ENCODE measurements around the gene FN1.
"Not testable (repeated sequence)": the region's sequence is repeated elsewhere in the genome, so short reads cannot be mapped to it uniquely, and the experiment has no call there.

FN1 gene

GRCh38 chr2:215366440-215367032 lies 69.3 kb downstream of the FN1 start:
- Mint-ChIP-seq H3K27ac (ENCODE audit: low read depth) (no peak overlapping the region), H3K4me1 (no peaks in the 10 kb centered on the region), H3K9me3 (no peaks in the 10 kb centered on the region), H3K27me3 (no peaks in the 10 kb centered on the region), H3K4me3 (no peak overlapping the region), H3K36me3 (ENCODE audit: insufficient read depth) (peaks cover 2% of the 10 kb centered on the region)
- ATAC-seq (replicated peaks; ENCODE audit: extremely low read depth, poor library complexity, severe bottlenecking) (no peak), DNase-seq (ENCODE audit: low spot score in 2 of 2) (no peak)

GRCh38 chr2:215365184-215365658 lies 70.6 kb downstream of the FN1 start:
- Mint-ChIP-seq H3K27me3 (no peaks in the 10 kb centered on the region), H3K36me3 (ENCODE audit: insufficient read depth) (peaks cover 2% of the 10 kb centered on the region), H3K27ac (ENCODE audit: low read depth) (no peak overlapping the region), H3K4me3 (no peak overlapping the region), H3K9me3 (no peaks in the 10 kb centered on the region), H3K4me1 (no peaks in the 10 kb centered on the region)
- no peak for DNase-seq (ENCODE audit: low spot score in 2 of 2)
- no peak for ATAC-seq (replicated peaks; ENCODE audit: extremely low read depth, poor library complexity, severe bottlenecking)

- Mint-ChIP-seq H3K27ac (ENCODE audit: low read depth) (no peak overlapping the region), H3K4me3 (no peak overlapping the region), H3K4me1 (no peaks in the 10 kb centered on the region), H3K9me3 (no peaks in the 10 kb centered on the region), H3K27me3 (no peaks in the 10 kb centered on the region), H3K36me3 (ENCODE audit: insufficient read depth) (peaks cover 2% of the 10 kb centered on the region)
- ATAC-seq (replicated peaks; ENCODE audit: extremely low read depth, poor library complexity, severe bottlenecking) (no peak), DNase-seq (ENCODE audit: low spot score in 2 of 2) (no peak)
Observed at GRCh38 chr2:215364157-215365155, 71.4 kb downstream of the FN1 start.

- Mint-ChIP-seq H3K9me3 (no peaks in the 10 kb centered on the region), H3K4me3 (no peak overlapping the region), H3K27me3 (no peaks in the 10 kb centered on the region), H3K27ac (ENCODE audit: low read depth) (no peak overlapping the region), H3K4me1 (no peaks in the 10 kb centered on the region), H3K36me3 (ENCODE audit: insufficient read depth) (peaks cover 2% of the 10 kb centered on the region)
- ATAC-seq (replicated peaks; ENCODE audit: extremely low read depth, poor library complexity, severe bottlenecking) (no peak), DNase-seq (ENCODE audit: low spot score in 2 of 2) (no peak)
Observed at GRCh38 chr2:215363461-215364156, 72.3 kb downstream of the FN1 start.

- Mint-ChIP-seq H3K36me3 (ENCODE audit: insufficient read depth) (peaks cover 2% of the 10 kb centered on the region), H3K4me3 (no peak overlapping the region), H3K4me1 (no peaks in the 10 kb centered on the region), H3K9me3 (no peaks in the 10 kb centered on the region), H3K27me3 (no peaks in the 10 kb centered on the region), H3K27ac (ENCODE audit: low read depth) (no peak overlapping the region)
- no peak for DNase-seq (ENCODE audit: low spot score in 2 of 2)
- no peak for ATAC-seq (replicated peaks; ENCODE audit: extremely low read depth, poor library complexity, severe bottlenecking)
Observed at GRCh38 chr2:215363039-215363438, 72.8 kb downstream of the FN1 start.

GRCh38 chr2:215362562-215362904 lies 73.3 kb downstream of the FN1 start:
- Mint-ChIP-seq H3K27me3 (no peaks in the 10 kb centered on the region), H3K4me3 (no peak overlapping the region), H3K4me1 (no peaks in the 10 kb centered on the region), H3K9me3 (no peaks in the 10 kb centered on the region), H3K36me3 (ENCODE audit: insufficient read depth) (no peaks in the 10 kb centered on the region), H3K27ac (ENCODE audit: low read depth) (no peak overlapping the region)
- ATAC-seq (replicated peaks; ENCODE audit: extremely low read depth, poor library complexity, severe bottlenecking) (no peak), DNase-seq (ENCODE audit: low spot score in 2 of 2) (no peak)

- no peak for DNase-seq (ENCODE audit: low spot score in 2 of 2)
- ATAC-seq (replicated peaks; ENCODE audit: extremely low read depth, poor library complexity, severe bottlenecking), result no peak
- Mint-ChIP-seq H3K9me3 (no peaks in the 10 kb centered on the region), H3K36me3 (ENCODE audit: insufficient read depth) (no peaks in the 10 kb centered on the region), H3K27ac (ENCODE audit: low read depth) (no peak overlapping the region), H3K4me3 (no peak overlapping the region), H3K4me1 (no peaks in the 10 kb centered on the region), H3K27me3 (no peaks in the 10 kb centered on the region)
Observed at GRCh38 chr2:215361876-215362561, 73.8 kb downstream of the FN1 start.

- DNase-seq (ENCODE audit: low spot score in 2 of 2) (no peak), ATAC-seq (replicated peaks; ENCODE audit: extremely low read depth, poor library complexity, severe bottlenecking) (no peak)
- H3K27me3 Mint-ChIP-seq, result no peaks in the 10 kb centered on the region
- no peaks in the 10 kb centered on the region for H3K36me3 Mint-ChIP-seq (ENCODE audit: insufficient read depth)
- no peaks in the 10 kb centered on the region for H3K4me1 Mint-ChIP-seq
- H3K9me3 Mint-ChIP-seq, result no peaks in the 10 kb centered on the region
- H3K27ac Mint-ChIP-seq (ENCODE audit: low read depth), result no peak overlapping the region
- no peak overlapping the region for H3K4me3 Mint-ChIP-seq
Observed at GRCh38 chr2:215361211-215361875, 74.5 kb downstream of the FN1 start.

- Mint-ChIP-seq H3K27ac (ENCODE audit: low read depth) (no peak overlapping the region), H3K36me3 (ENCODE audit: insufficient read depth) (no peaks in the 10 kb centered on the region), H3K4me1 (no peaks in the 10 kb centered on the region), H3K27me3 (no peaks in the 10 kb centered on the region), H3K9me3 (no peaks in the 10 kb centered on the region), H3K4me3 (no peak overlapping the region)
- ATAC-seq (replicated peaks; ENCODE audit: extremely low read depth, poor library complexity, severe bottlenecking) (no peak), DNase-seq (ENCODE audit: low spot score in 2 of 2) (no peak)
Observed at GRCh38 chr2:215360596-215360995, 75.3 kb downstream of the FN1 start.

GRCh38 chr2:215360059-215360458 lies 75.8 kb downstream of the FN1 start:
- H3K4me1 Mint-ChIP-seq; DNase-seq (ENCODE audit: low spot score in 2 of 2); ATAC-seq (replicated peaks; ENCODE audit: extremely low read depth, poor library complexity, severe bottlenecking); H3K27ac Mint-ChIP-seq (ENCODE audit: low read depth); H3K36me3 Mint-ChIP-seq (ENCODE audit: insufficient read depth); H3K27me3 Mint-ChIP-seq; H3K4me3 Mint-ChIP-seq; H3K9me3 Mint-ChIP-seq: not testable (repeated sequence)

- Mint-ChIP-seq H3K9me3 (no peaks in the 10 kb centered on the region), H3K4me3 (no peak overlapping the region), H3K27ac (ENCODE audit: low read depth) (no peak overlapping the region), H3K4me1 (no peaks in the 10 kb centered on the region), H3K27me3 (no peaks in the 10 kb centered on the region), H3K36me3 (ENCODE audit: insufficient read depth) (peaks cover under 1% of the 10 kb centered on the region)
- ATAC-seq (replicated peaks; ENCODE audit: extremely low read depth, poor library complexity, severe bottlenecking), result no peak
- DNase-seq (ENCODE audit: low spot score in 2 of 2), result no peak
Observed at GRCh38 chr2:215359576-215359922, 76.3 kb downstream of the FN1 start.
